ENCODE measurements around the gene LRPPRC.

LRPPRC gene

DNA sequence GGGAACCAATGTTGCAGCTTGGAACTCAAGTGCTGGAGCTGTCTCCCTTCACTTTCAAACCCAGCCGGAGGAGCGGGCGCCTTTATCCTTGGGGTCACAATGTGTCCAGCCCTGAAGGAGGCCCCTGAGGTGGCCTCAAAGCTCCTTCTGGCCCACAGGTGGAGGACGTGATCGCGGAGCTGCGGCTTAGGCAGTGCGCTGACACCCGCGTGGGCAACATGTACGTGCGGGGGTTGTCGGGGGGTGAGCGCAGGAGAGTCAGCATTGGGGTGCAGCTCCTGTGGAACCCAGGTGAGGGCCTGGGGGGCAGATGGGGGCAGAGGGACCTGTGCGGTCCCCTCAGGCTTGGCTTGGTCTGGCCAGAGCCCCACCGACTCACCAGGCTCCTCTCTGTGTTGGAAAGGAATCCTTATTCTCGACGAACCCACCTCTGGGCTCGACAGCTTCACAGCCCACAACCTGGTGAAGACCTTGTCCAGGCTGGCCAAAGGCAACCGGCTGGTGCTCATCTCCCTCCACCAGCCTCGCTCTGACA lies 143.5 kb downstream of the LRPPRC start:
- TF ChIP-seq, protein P1, sequence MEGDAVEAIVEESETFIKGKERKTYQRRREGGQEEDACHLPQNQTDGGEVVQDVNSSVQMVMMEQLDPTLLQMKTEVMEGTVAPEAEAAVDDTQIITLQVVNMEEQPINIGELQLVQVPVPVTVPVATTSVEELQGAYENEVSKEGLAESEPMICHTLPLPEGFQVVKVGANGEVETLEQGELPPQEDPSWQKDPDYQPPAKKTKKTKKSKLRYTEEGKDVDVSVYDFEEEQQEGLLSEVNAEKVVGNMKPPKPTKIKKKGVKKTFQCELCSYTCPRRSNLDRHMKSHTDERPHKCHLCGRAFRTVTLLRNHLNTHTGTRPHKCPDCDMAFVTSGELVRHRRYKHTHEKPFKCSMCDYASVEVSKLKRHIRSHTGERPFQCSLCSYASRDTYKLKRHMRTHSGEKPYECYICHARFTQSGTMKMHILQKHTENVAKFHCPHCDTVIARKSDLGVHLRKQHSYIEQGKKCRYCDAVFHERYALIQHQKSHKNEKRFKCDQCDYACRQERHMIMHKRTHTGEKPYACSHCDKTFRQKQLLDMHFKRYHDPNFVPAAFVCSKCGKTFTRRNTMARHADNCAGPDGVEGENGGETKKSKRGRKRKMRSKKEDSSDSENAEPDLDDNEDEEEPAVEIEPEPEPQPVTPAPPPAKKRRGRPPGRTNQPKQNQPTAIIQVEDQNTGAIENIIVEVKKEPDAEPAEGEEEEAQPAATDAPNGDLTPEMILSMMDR (IDR thresholded peaks at IDR 0.05; ENCODE audit: insufficient read depth, low read length, poor library complexity, severe bottlenecking): no peak
- Histone ChIP-seq H3K4me3 (replicated peaks; ENCODE audit: low read depth, low read length) (no peak overlapping the region), H3K36me3 (ENCODE audit: control insufficient read depth, insufficient read depth, low read length) (no peaks in the 10 kb centered on the region), H3K27me3 (replicated peaks; ENCODE audit: control insufficient read depth, insufficient read depth, low read length) (no peaks in the 10 kb centered on the region)
- no peak for DNase-seq (ENCODE audit: extremely low read depth, insufficient read length)

DNA sequence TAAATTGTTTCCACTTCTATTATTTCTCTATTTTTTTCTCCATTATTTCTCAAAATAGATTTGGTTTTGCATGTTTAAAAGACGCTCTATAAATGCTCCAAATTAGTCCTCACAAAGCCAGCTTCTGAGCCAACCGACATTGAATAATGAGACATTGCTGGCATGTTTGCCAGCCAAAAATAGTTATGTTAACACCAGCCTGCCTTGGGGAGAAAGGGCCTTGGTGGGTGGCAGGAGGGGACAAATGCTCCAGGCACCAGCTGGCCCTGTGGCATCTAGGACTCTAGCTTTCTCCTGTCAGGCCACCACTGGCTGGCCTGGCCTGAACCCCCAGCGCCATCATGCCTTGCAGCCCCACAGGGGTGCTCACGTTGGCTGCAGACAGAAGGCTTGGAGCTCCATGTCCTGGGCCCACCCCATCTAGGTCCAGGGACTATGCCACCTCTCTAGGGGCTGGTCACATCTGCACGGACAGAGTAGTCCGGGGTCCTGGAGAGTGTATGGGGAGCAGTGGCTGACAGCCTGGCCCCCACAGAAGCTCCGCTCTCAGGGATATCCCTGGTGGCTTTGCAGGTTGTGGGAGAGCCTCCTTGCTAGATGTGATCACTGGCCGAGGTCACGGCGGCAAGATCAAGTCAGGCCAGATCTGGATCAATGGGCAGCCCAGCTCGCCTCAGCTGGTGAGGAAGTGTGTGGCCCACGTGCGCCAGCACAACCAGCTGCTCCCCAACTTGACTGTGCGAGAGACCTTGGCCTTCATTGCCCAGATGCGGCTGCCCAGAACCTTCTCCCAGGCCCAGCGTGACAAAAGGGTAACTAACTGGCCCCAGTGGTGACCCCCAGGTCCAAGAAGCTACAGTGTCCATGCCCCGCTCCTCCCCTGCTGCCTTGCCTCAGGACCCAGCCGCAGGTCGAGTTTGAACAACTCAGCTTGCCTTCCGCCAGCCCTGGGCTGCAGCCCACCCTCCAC lies 144.5 kb downstream of the LRPPRC start:
- H3K4me3 ChIP-seq (replicated peaks; ENCODE audit: low read depth, low read length): no peak overlapping the region
- TF ChIP-seq, protein P1 (IDR thresholded peaks at IDR 0.05; ENCODE audit: insufficient read depth, low read length, poor library complexity, severe bottlenecking): no peak
- DNase-seq (ENCODE audit: extremely low read depth, insufficient read length): no peak
- H3K27me3 ChIP-seq (replicated peaks; ENCODE audit: control insufficient read depth, insufficient read depth, low read length): no peaks in the 10 kb centered on the region
- H3K36me3 ChIP-seq (ENCODE audit: control insufficient read depth, insufficient read depth, low read length): no peaks in the 10 kb centered on the region

DNA sequence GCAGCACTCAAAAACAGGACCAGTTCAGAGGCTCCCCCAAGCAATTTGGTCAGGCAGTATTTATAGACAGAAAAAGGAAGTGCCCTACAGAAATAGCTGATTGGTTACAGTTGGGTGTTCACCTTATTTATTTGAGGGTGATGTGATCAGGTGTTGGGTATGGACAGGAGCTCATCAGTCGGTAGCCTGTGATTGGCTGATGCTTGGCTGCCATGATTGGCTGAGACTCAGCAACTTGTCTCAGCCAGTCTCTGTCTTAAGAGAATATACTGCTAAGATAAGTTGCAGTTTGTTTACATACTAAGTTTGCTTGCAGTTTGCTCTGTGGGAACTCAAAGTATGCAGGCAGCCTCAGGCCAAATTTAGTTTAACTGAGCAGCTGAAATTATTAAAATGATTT lies 147.6 kb downstream of the LRPPRC start:
- TF ChIP-seq, protein P1 (IDR thresholded peaks at IDR 0.05; ENCODE audit: insufficient read depth, low read length, poor library complexity, severe bottlenecking): no peak
- no peak for DNase-seq (ENCODE audit: extremely low read depth, insufficient read length)
- no peaks in the 10 kb centered on the region; the same call in 1 of the 2 replicates for H3K27me3 ChIP-seq (replicated peaks; ENCODE audit: control insufficient read depth, insufficient read depth, low read length)
- H3K36me3 ChIP-seq (ENCODE audit: control insufficient read depth, insufficient read depth, low read length): no peaks in the 10 kb centered on the region
- H3K4me3 ChIP-seq (replicated peaks; ENCODE audit: low read depth, low read length): no peak overlapping the region

DNA sequence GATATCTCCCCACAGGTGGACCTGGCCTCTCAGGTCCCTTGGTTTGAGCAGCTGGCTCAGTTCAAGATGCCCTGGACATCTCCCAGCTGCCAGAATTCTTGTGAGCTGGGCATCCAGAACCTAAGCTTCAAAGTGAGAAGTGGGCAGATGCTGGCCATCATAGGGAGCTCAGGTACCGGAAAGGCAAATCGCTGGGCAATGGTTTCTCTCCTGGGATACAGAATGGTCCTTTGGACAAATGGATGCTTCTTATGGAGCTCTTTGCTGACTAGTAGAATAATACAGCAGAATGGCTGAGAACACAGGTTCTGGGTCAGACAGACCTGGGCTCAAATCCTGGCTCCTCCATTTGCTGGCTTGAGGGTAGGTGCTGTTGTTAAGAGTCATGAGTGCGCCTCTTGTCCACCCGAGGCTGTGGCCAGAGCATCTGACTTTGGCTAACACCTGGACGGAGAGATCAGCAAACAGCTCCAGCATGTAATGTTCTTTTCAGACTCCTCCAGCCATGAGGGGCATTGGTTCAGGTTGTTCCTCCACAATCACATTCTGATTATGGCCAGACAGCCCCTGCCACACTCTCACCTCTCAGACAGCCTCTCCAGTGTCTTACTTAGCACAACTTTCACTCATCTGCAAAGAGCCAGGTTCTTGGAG lies 149.5 kb downstream of the LRPPRC start:
- no peak for DNase-seq (ENCODE audit: extremely low read depth, insufficient read length)
- Histone ChIP-seq H3K27me3 (replicated peaks; ENCODE audit: control insufficient read depth, insufficient read depth, low read length) (no peaks in the 10 kb centered on the region; the same call in 1 of the 2 replicates), H3K36me3 (ENCODE audit: control insufficient read depth, insufficient read depth, low read length) (no peaks in the 10 kb centered on the region), H3K4me3 (replicated peaks; ENCODE audit: low read depth, low read length) (no peak overlapping the region)
- TF ChIP-seq, protein P1 (IDR thresholded peaks at IDR 0.05; ENCODE audit: insufficient read depth, low read length, poor library complexity, severe bottlenecking): no peak

DNA sequence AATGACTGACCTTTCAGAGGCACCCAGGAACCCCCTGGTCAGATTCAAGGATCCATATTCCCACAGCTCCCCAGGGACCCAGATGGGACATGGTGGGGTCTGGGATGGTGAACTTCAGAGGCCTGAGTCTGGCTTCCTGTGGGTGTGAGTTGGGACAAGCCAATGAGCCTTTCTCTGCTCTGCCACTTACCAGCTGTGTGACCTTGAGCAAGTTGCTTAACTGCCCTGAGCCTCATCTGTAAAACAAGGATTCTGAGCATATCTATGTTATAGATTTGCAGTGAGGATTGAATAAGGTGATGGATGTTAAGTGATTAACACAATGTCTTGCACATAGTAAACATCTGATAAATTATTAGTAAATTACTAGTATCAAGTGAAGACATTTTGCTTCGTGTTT lies 150.6 kb downstream of the LRPPRC start:
- DNase-seq (ENCODE audit: extremely low read depth, insufficient read length): no peak
- TF ChIP-seq, protein P1 (IDR thresholded peaks at IDR 0.05; ENCODE audit: insufficient read depth, low read length, poor library complexity, severe bottlenecking): no peak
- no peaks in the 10 kb centered on the region; the same call in 1 of the 2 replicates for H3K27me3 ChIP-seq (replicated peaks; ENCODE audit: control insufficient read depth, insufficient read depth, low read length)
- H3K36me3 ChIP-seq (ENCODE audit: control insufficient read depth, insufficient read depth, low read length): no peaks in the 10 kb centered on the region
- H3K4me3 ChIP-seq (replicated peaks; ENCODE audit: low read depth, low read length): no peak overlapping the region

Data from GM06990 (cell line).